GM19099 (cell line): ENCODE results near the gene NR0B2.

Experiments
- POLR2A ChIP-seq: IDR thresholded peaks from 3 replicates; pipeline ENCODE4 v1.6.1; 2011; ENCODE audit warnings: low read depth; ENCODE audit not compliant: insufficient read length; ENCODE audit errors: extremely low read depth

NR0B2 gene

GRCh38 chr1:26945728-26946127 is 32.0 kb upstream of the NR0B2 start:
- no peak for TF ChIP-seq POLR2A

GRCh38 chr1:26945138-26945537 is 31.4 kb upstream of the NR0B2 start:
- TF ChIP-seq POLR2A, result no peak

- TF ChIP-seq POLR2A, result no peak
Observed at GRCh38 chr1:26942656-26943055, 28.9 kb upstream of the NR0B2 start.

GRCh38 chr1:26941311-26941710 is 27.5 kb upstream of the NR0B2 start:
- no peak for TF ChIP-seq POLR2A

GRCh38 chr1:26938659-26939025 is 24.9 kb upstream of the NR0B2 start:
- no peak for TF ChIP-seq POLR2A

- TF ChIP-seq POLR2A, result no peak
Observed at GRCh38 chr1:26938004-26938658, 24.4 kb upstream of the NR0B2 start.

- TF ChIP-seq POLR2A, result no peak
Observed at GRCh38 chr1:26936823-26937222, 23.0 kb upstream of the NR0B2 start.

GRCh38 chr1:26932531-26932930 is 18.8 kb upstream of the NR0B2 start:
- no peak for TF ChIP-seq POLR2A

GRCh38 chr1:26923711-26924110 is 9.9 kb upstream of the NR0B2 start:
- TF ChIP-seq POLR2A, result no peak

GRCh38 chr1:26922901-26923300 is 9.1 kb upstream of the NR0B2 start:
- no peak for TF ChIP-seq POLR2A

- no peak for TF ChIP-seq POLR2A
Observed at GRCh38 chr1:26922431-26922729, 8.6 kb upstream of the NR0B2 start.

- TF ChIP-seq POLR2A, result peak; percentile 87
Observed at GRCh38 chr1:26921540-26922430, 8.0 kb upstream of the NR0B2 start, which contains the start of gene NUDC. Gene NUDC (plus strand): TSS chr1:26921743. CDS start chr1:26921849, 106 bp downstream.

GRCh38 chr1:26921126-26921539 is 7.4 kb upstream of the NR0B2 start:
- no peak for TF ChIP-seq POLR2A

GRCh38 chr1:26915204-26915842 is 1.5 kb upstream of the NR0B2 start:
- no peak for TF ChIP-seq POLR2A

GRCh38 chr1:26913389-26913753 is 404 bp downstream of the NR0B2 start:
- TF ChIP-seq POLR2A, result no peak

GRCh38 chr1:26912147-26912490 is 1.7 kb downstream of the NR0B2 start:
- TF ChIP-seq POLR2A, result no peak
